Measurements from ENCODE around the gene PBX4.

The PBX4 gene

DNA sequence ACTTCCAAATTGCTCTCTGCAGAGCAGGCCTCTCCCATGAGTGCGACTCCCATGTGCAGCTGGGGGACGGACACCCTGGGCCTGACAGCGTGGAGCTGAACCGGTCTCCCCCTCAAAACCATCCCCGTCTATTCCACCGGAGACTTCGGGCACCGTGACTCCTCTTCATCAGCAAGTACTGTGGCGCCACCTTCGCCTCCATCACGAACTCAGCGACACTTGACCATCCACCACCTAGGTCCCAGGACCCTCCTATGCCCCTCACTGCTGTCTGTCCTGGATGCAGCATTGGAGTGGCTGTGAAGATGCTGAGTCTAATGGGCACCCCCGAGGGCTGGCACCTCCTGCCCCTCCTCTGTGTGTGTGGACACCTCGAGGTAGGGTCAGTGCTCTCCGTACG, 59.9 kb downstream of the PBX4 start:
- DNase-seq (ENCODE audit: low read depth in 2 of 2) = no peak

DNA sequence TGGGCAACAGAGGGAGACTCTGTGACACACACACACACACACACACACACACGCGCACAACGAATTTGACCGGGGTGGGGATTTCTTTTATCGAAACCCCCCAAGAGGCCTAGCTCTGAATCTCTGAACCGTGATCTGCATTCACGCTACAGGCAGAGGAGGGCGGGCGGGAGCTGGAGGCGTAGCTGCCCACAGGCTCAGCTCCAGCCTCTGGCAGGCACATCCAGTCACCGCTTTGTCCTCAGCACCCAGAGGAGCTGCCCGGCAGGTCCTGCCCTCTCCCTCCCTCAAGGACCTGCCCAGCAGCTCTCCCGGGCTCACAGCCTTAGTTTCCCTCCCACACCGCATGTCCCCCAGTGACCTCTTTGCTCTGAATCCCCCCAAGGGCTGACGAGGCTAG, 60.4 kb downstream of the PBX4 start:
- no peak for DNase-seq (ENCODE audit: low read depth in 2 of 2)

- DNase-seq (ENCODE audit: low read depth in 2 of 2) = peak; percentile 22 to 41
Observed at GRCh38 chr19:19554074-19555023, 64.1 kb downstream of the PBX4 start.

DNA sequence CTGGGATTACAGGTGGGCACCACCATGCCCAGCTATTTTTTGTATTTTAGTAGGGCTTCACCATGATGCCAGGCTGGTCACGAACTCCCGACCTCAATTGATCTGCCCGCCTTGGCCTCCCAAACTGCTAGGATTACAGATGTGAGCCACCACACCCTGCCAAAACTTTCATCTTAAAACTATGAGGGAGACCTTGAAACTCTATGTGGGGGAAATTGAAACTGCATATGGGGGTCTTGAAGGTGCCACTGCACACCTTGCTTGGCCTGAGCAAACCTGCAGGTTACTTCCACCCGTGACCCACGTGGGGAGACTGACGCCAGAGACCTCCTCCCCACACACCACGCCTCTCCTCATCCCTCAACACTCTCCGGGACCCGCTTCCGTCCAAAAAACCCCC, 64.8 kb downstream of the PBX4 start:
- no peak for DNase-seq (ENCODE audit: low read depth in 2 of 2)

- DNase-seq (ENCODE audit: low read depth in 2 of 2) = no peak
Observed at GRCh38 chr19:19552798-19553197, 65.7 kb downstream of the PBX4 start.

GRCh38 chr19:19551853-19552192, 66.7 kb downstream of the PBX4 start:
- no peak for DNase-seq (ENCODE audit: low read depth in 2 of 2)

DNA sequence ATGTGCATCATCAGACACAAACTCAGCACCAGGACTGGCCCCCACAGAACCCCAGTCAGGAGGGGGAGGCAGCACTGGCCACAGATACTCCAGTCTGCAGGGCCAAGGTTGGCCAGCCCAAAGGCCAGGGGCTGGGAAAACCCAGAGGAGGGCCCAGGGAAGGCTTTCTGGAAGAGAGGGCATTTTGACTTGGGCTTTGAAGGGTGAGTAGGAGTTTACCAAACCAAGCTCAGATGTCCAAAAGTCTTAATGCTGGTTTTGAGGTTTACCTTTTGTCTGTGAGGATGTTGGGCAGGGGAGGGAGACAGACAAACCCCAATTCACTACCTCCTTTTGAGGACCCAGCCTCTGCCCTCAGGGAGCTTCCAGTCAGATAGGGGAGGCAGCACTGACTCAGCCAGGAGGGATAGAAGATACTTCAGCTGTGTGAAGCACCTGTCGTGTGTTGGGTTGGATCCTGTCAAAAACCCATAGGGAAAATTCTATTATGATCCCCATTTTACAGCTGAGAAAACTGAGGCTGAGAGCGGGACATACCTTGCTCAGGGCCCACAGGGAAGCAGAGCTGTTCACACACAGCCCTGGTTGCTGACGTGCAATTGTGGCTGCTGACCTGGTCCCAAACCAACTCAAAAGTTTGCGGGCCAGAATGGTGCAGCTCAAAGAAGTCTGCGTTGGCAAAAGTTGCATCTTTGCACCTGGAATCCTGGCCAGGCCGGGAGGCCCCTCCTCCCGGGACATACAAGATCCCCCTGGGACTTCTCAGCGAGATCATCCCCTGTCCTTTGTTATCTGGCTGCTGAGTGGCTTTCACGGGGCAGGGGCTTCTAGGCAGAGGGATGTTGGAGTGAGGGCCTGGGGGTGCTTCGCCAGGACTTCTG, 67.3 kb downstream of the PBX4 start:
- DNase-seq (ENCODE audit: low read depth in 2 of 2) = no peak

DNA sequence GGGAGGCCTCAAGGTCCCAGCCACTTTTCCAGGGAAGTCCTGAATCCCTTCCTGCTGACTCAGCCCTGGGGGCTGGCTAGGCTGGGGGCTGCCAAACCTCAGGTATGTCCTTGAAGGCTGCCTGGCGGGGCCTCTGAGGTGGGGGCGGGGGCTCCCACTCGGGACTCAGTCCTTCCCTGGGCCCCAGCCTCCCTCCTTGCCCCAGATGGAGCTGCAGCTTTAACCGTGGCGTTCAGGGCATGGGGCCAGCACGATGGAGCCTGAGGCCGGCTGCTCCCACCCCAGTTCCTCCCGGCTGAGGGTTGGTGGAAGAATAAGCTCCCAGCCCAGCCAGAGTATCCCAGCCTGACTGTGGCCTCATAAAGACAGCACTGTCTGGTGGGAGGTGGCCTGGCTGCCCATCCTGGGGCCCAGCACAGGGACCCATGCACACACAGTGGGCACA, 68.0 kb downstream of the PBX4 start:
- DNase-seq (ENCODE audit: low read depth in 2 of 2) = no peak

GRCh38 chr19:19549804-19550464, 68.6 kb downstream of the PBX4 start:
- DNase-seq (ENCODE audit: low read depth in 2 of 2) = no peak

DNA sequence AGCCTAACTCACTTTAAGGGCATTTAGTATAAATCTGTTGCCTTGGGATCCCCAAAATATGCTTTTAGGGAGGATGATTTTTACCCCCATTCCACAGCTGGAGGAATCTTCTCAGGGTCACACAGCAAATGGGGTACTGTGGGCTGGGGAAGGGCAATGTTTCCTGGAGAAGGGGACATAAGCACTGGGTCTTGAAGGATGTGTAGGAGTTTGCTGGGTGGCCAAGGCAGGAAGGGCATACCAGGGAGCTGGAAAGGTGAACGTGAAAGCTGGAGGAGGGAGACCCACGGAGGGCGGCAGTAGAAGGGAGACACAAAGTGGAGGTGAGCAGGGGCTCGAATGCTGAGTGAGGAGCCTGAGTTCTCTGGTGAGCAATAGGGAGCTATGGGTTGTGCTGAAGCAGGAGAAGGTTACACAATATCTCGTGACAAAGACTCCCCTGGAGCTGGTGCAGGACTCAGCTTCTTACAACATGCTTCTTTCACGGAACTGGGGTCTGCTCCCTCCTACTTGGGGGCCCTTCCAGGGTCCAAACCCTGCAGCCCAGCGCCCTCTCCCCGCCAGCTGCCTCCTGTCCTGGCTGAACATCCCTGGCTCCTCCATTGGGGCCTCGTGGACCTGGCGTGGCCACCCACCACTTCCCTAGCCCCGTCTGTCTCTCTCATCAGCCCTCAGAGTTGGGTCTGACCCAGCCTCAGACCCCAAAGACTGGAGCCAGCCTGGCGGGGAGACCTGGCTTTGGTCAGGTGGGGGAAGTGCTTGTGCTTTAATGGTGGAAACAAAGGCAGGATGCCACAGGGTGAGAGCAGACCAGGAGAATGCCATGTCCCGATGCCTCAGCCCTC, 69.3 kb downstream of the PBX4 start:
- DNase-seq (ENCODE audit: low read depth in 2 of 2) = no peak

GRCh38 chr19:19547674-19548336, 70.7 kb downstream of the PBX4 start:
- no peak for DNase-seq (ENCODE audit: low read depth in 2 of 2)

GRCh38 chr19:19546751-19547162, 71.7 kb downstream of the PBX4 start:
- DNase-seq (ENCODE audit: low read depth in 2 of 2) = no peak

DNA sequence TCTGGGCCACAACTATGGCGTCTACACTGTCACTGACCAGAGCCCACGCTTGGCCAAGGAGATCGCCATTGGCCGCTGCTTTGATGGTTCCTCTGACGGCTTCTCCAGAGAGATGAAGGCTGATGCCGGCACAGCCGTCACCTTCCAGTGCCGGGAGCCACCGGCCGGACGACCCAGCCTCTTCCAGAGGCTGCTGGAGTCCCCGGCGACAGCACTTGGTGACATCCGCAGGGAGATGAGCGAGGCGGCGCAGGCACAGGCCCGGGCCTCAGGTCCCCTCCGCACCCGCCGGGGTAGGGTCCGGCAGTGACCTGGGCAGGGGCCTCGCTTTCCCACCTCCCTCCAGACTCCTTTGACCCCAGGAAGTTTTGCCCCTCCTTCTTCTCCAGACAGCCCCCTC, 72.8 kb downstream of the PBX4 start:
- no peak for DNase-seq (ENCODE audit: low read depth in 2 of 2)

DNA sequence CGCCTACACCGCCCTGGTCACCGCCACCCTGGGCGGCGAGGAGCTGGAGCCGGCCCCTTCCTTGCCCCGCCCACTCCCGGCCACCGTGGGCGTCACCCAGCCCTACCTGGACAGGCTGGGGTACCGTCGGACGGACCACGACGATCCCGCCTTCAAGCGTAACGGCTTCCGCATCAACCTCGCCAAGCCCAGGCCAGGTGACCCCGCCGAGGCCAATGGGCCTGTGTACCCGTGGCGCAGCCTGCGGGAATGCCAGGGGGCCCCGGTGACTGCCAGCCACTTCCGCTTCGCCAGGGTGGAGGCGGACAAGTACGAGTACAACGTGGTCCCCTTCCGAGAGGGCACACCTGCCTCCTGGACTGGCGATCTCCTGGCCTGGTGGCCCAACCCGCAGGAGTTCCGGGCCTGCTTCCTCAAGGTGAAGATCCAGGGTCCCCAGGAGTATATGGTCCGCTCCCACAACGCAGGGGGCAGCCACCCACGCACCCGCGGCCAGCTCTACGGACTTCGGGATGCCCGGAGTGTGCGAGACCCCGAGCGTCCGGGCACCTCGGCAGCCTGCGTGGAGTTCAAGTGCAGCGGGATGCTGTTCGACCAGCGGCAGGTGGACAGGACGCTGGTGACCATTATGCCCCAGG, 73.4 kb downstream of the PBX4 start:
- no peak for DNase-seq (ENCODE audit: low read depth in 2 of 2)

DNA sequence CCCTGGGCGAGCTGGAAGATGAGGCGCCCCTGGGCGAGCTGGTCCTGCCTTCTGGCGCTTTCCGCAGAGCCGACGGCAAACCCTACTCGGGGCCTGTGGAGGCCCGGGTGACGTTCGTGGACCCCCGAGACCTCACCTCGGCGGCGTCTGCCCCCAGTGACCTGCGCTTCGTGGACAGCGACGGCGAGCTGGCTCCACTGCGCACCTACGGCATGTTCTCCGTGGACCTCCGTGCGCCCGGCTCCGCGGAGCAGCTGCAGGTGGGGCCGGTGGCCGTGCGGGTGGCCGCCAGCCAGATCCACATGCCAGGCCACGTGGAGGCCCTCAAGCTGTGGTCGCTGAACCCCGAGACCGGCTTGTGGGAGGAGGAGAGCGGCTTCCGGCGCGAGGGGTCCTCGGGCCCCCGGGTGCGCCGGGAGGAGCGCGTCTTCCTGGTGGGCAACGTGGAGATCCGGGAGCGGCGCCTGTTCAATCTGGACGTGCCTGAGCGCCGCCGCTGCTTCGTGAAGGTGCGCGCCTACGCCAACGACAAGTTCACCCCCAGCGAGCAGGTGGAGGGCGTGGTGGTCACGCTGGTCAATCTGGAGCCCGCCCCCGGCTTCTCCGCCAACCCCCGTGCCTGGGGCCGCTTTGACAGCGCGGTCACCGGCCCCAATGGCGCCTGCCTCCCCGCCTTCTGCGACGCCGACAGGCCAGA, 74.1 kb downstream of the PBX4 start:
- no peak for DNase-seq (ENCODE audit: low read depth in 2 of 2)

DNA sequence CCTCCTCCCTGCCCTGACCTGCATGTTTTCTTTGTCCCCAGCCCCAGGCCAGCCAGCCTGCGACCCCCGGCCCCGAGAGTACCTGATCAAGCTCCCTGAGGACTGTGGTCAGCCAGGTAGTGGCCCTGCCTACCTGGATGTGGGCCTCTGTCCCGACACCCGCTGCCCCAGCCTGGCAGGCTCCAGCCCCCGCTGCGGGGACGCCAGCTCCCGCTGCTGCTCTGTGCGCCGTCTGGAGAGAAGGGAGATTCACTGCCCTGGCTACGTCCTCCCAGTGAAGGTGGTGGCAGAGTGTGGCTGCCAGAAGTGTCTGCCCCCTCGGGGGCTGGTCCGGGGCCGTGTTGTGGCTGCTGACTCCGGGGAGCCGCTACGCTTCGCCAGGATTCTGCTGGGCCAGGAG, 74.8 kb downstream of the PBX4 start:
- DNase-seq (ENCODE audit: low read depth in 2 of 2) = no peak

DNA sequence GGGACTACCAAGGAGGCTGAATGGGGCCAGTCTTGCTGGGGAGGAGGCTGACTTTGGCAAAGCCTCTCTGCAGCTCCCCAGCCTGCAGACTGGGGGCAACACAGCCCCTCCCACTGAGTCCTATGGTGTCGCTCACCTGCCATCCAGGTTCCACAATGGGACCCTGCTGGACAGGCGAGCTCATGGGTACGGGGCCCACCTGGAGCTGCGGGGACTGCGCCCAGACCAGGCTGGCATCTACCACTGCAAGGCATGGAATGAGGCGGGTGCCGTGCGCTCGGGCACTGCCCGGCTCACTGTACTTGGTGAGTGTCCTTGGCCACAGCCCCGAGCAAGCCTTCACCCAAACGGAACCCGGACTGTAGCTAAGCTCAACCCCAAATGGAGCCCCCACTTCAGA, 75.4 kb downstream of the PBX4 start:
- no peak for DNase-seq (ENCODE audit: low read depth in 2 of 2)

DNA sequence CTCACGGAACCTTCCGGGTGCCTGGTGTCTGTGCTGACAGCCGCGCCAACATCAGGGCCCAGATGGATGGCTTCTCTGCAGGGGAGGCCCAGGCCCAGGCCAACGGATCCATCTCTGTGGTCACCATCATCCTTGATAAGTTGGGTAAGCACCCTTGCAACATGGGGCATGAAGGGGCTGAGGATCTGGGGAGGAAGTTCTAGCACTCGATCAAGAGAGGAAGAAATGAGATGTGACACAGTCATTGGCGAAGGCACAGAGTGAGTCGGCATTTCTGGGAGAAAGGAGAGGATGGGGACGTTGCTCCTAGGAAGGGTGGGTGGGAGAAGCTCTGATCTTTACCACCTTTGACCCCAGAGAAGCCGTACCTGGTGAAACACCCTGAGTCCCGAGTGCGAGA, 76.0 kb downstream of the PBX4 start:
- no peak for DNase-seq (ENCODE audit: low read depth in 2 of 2)

DNA sequence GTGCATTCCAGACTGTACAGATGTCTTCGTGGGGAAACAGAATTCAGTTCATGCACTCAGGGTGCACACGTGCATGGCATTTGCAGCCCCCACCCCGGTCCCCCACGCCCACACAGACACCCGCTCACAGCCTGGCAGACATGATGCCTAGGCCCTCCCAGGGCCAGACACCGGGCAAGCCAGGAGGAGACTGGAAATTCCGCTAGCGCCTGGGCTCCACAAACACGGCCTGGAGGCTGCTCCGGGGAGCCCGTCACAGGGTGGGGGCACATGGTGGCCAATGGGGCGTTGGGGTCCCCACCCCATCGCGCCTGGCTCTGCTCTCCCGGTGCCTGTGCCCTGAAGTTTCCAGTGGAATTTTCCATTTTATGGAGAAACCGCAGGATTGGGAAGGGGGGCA, 76.9 kb downstream of the PBX4 start:
- no peak for DNase-seq (ENCODE audit: low read depth in 2 of 2)
